GM13977 (cell line): Measurements from ENCODE around the gene CPD.

Experiments
- DNase-seq: peaks from one replicate; pipeline ENCODE4 v3.0.0; 2012; ENCODE audit warnings: low spot score
- in situ Hi-C: fragments of 300-500 bp; cut with MboI; formaldehyde crosslinking; loops from one replicate; pipeline ENCODE4 v1.12.0; 2022; ENCODE audit warnings: low sequenced_read_pairs, low pct_unique_long_range_greater_than_20kb, mixed read lengths, inconsistent platforms; ENCODE audit not compliant: unreplicated experiment
- TF ChIP-seq, protein P1 (sequence below): IDR thresholded peaks from 2 replicates; pipeline ENCODE4 v1.5.1; 2012; ENCODE audit warnings: mild to moderate bottlenecking, control low read depth; ENCODE audit not compliant: insufficient read depth; ENCODE audit errors: extremely low read depth, missing control alignments

The CPD gene

DNA sequence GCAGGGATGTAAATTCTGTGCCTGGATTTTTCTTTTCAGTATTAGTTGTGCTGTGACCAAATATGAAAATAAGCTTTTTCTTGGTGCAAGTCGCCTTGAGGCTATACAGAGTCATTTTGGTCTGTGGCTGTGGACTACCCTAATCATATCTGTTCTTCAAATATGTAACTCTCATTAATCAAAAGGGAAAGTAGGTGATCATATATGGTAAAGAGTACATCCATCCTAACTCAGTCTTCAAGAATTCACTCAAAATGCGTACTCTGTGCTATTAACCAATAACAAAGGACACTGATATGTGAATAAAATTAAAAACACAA lies 2.6 kb downstream of the CPD start:
- TF ChIP-seq, protein P1, sequence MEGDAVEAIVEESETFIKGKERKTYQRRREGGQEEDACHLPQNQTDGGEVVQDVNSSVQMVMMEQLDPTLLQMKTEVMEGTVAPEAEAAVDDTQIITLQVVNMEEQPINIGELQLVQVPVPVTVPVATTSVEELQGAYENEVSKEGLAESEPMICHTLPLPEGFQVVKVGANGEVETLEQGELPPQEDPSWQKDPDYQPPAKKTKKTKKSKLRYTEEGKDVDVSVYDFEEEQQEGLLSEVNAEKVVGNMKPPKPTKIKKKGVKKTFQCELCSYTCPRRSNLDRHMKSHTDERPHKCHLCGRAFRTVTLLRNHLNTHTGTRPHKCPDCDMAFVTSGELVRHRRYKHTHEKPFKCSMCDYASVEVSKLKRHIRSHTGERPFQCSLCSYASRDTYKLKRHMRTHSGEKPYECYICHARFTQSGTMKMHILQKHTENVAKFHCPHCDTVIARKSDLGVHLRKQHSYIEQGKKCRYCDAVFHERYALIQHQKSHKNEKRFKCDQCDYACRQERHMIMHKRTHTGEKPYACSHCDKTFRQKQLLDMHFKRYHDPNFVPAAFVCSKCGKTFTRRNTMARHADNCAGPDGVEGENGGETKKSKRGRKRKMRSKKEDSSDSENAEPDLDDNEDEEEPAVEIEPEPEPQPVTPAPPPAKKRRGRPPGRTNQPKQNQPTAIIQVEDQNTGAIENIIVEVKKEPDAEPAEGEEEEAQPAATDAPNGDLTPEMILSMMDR = no peak
- no peak for DNase-seq
- in situ Hi-C loops = no loop called here

DNA sequence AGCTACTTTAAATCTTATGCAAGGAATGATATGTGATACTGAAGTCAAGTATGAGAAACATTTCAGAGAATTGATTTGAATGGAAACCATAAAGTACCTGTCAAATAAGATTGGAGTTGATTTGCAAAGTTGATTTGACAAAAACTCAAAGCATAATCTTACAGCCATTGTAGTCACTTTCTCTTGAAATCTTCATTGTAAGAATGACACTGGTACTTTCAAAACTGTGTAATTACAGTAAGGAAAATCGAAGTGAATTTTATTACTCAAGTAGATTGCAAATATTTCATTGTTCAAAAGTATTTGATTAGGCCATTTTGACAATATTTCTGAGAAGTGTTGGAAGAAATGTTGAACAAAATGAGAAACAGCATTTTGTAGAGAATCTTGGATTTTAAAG lies 3.6 kb downstream of the CPD start:
- no peak for DNase-seq
- TF ChIP-seq, protein P1 = no peak
- in situ Hi-C loops = no loop called here

DNA sequence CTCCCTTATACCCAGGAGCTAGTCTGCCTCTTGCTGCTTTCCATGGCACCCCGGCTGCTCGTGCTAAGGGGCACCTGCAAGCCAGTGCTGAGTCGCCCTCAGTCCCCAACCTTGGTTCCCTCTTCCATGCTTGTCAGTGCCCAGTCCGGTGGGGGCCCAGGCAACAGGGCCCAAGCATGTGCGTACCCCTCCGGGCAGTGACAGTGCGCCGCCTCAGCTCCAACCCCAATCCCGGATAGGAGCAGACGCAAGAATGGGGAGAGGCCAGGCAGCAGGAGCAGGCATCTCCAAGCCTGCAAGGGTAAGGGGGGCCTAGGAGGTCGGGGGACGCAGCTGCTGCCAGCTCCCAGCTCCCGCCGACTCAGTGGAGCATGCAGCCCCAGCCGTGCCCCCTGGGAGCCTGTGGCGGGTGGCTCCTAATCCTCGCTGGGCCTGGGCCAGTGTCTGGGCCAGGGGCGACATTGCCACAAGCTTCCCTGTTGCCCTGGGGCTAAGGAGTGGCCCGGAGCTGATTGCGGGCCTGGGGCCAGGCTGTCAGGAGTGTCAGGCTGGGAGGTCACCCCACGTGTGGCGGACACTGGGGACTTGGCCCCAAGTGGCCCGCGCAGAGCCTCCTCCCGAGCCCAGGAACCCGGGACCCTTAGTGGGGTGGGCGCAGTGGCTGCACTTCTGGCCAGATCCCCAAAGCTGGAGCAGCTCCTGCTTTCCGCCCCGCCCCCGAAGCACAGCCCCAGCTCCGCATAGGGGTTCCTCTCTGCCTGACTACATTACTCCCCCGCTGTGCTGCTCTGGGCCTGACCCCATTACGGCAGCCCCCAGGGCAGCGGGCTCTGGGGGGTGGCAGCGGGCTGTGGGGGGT lies 9.8 kb downstream of the CPD start:
- in situ Hi-C loops = no loop called here
- TF ChIP-seq, protein P1 = no peak
- DNase-seq = no peak

DNA sequence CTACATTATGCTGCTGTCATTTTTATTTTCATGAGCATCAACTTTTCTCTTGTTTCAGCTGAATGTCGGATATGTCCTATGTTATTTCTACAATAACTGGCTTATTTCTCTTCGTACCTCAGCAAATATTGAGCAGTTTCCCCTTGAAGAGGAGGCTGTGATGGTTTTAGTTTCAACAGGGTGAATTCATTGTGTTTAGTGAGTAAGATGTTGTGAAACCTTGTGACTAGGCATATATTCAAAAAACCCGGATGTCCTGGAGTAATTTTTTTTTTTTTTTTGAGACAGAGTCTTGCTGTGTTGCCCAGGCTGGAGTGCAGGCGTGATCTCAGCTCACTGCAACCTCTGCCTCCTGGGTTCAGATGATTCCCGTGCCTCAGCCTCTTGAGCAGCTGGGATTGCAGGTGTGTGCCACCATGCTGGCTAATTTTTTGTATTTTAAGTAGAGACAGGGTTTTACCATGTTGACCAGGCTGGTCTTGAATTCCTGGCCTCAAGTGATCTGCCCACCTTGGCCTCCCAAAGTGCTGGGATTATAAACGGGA lies 11.1 kb downstream of the CPD start:
- in situ Hi-C loops = no loop called here
- TF ChIP-seq, protein P1 = no peak
- DNase-seq = no peak

GRCh38 chr17:30391534-30391933 lies 12.8 kb downstream of the CPD start:
- TF ChIP-seq, protein P1 = no peak
- in situ Hi-C loops = no loop called here
- DNase-seq = no peak

DNA sequence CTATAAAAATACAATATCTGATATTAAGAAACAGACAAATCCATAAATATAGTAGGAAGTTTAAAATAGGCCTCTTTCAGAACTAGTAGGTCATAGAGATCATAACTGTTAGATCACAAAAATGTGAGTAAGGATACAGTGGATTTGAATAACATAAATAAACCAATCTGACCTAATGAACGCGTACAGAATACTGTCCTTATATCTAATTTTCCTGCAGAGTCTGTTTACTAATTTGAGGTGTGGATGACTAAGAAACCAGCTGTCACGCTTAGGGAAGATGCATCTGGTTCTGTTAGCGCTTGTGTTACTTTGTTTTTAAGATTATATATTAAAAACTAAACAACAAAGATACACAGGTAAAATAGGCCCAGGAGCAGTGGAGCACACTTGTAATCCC lies 14.8 kb downstream of the CPD start:
- in situ Hi-C loops = no loop called here
- DNase-seq = no peak
- TF ChIP-seq, protein P1 = no peak
